HCT116 (cell line): ENCODE measurements around the gene SLC13A3. TPM values are rescaled to one million over a fixed set of nuclear protein-coding genes. Genes with fewer than 3 reads are reported as not detected.

Source experiments
- ATAC-seq: fragments of 200-7000 bp; cut with Tn5 transposase; 2 replicates; pipeline ENCODE4 v1.9.1; 2020; ENCODE audit warnings: mild to moderate bottlenecking, moderate library complexity
- BruUV-seq: library from RNA; stranded (reverse); fragments of 400-500 nt; replicated peaks from 2 replicates; lab custom pipeline; 2021; lab: Mats Ljungman, UMichigan
- CTCF ChIA-PET: fragments of 300-600 bp; sonication (Branson Sonifier 250); formaldehyde crosslinking; loops from one replicate; lab custom pipeline; 2021; ENCODE audit warnings: antibody characterized with exemption; lab: Charles Lee
- POLR2A ChIA-PET: fragments of 300-600, 350-600 bp; sonication (Branson Sonifier 250); formaldehyde crosslinking; loops from one replicate; lab custom pipeline; 2021; ENCODE audit warnings: antibody characterized with exemption; lab: Charles Lee
- RAD21 ChIA-PET, 2 experiments: fragments of 300-600 bp; sonication (Branson Sonifier 250); formaldehyde crosslinking; loops; one replicate each; lab custom pipeline; 2023; ENCODE audit warnings: low total read pairs in 2 of 2; ENCODE audit not compliant: uncharacterized antibody in 2 of 2, unreplicated experiment in 2 of 2, low non-redundant PET in 1 of 2; lab: Charles Lee
- DNase-seq: peaks from one replicate; pipeline ENCODE4 v3.0.0-alpha.2; 2010; ENCODE audit warnings: low read depth, low spot score
- H2AFZ ChIP-seq: fragments of 200-600 bp; shearing (Covaris generic), sonication (generic); 2 replicates; pipeline ENCODE4 v1.6.1; 2017; ENCODE audit warnings: low read depth, mixed run types, mixed read lengths, antibody characterized with exemption, low read length; ENCODE audit not compliant: poor library complexity, severe bottlenecking
- H3K27ac ChIP-seq: 2 replicates; pipeline ENCODE4 v1.5.1; 2012; ENCODE audit warnings: low read depth, low read length
- H3K27me3 ChIP-seq: fragments of 200-600 bp; sonication (generic); 2 replicates; pipeline ENCODE4 v1.6.1; 2016; ENCODE audit warnings: mixed run types, low read length, mixed read lengths; ENCODE audit not compliant: insufficient read depth
- H3K36me3 ChIP-seq, 2 experiments: fragments of 200-500 bp in 1 of 2; fragments of 200-600 bp in 1 of 2; sonication (Bioruptor generic) in 1 of 2; sonication (generic) in 1 of 2; 2 replicates each; pipeline versions ENCODE4 v1.5.1 to v1.6.1; 2014 to 2016; ENCODE audit warnings: low read length in 2 of 2, inconsistent platforms in 1 of 2, mixed read lengths in 1 of 2, mixed run types in 1 of 2; ENCODE audit not compliant: insufficient read depth in 2 of 2, control insufficient read depth in 1 of 2
- H3K4me1 ChIP-seq, 2 experiments: fragments of 200-600 bp in 1 of 2; sonication (generic) in 1 of 2; 2 replicates each; pipeline versions ENCODE4 v1.5.1 to v1.6.1; 2012 to 2017; ENCODE audit warnings: low read length in 2 of 2, inconsistent platforms in 1 of 2, mild to moderate bottlenecking in 1 of 2, mixed read lengths in 1 of 2, mixed run types in 1 of 2, moderate library complexity in 1 of 2; ENCODE audit not compliant: insufficient read depth in 2 of 2, control insufficient read depth in 1 of 2
- H3K4me2 ChIP-seq: fragments of 200-600 bp; sonication (generic); 2 replicates; pipeline ENCODE4 v1.6.1; 2017; ENCODE audit warnings: mixed run types, low read length, mixed read lengths
- H3K4me3 ChIP-seq, 2 experiments: fragments of 200-600 bp in 1 of 2; sonication (generic) in 1 of 2; replicated peaks in 1 of 2; 2 replicates each; pipeline ENCODE4 v1.5.1; 2011 to 2016; ENCODE audit warnings: low read length in 2 of 2, control low read depth in 1 of 2, low read depth in 1 of 2, mild to moderate bottlenecking in 1 of 2, mixed read lengths in 1 of 2, mixed run types in 1 of 2
- H3K79me2 ChIP-seq: fragments of 200-600 bp; sonication (generic); 2 replicates; pipeline ENCODE4 v1.6.1; 2017; ENCODE audit warnings: mild to moderate bottlenecking, mixed run types, low read length, moderate library complexity, mixed read lengths; ENCODE audit not compliant: insufficient read depth
- H3K9ac ChIP-seq: fragments of 200-600 bp; sonication (generic); 2 replicates; pipeline ENCODE4 v1.6.1; 2016; ENCODE audit warnings: low read length, mixed read lengths
- H3K9me2 ChIP-seq: fragments of 200-600 bp; sonication (generic), shearing (Covaris generic); 2 replicates; pipeline ENCODE4 v1.6.1; 2017; ENCODE audit warnings: mixed run types, mild to moderate bottlenecking, moderate library complexity; ENCODE audit not compliant: insufficient read depth
- H3K9me3 ChIP-seq, 2 experiments: fragments of 200-500 bp in 1 of 2; fragments of 200-600 bp in 1 of 2; sonication (Bioruptor generic) in 1 of 2; sonication (generic) in 1 of 2; 2 replicates each; pipeline ENCODE4 v1.6.1; 2014 to 2017; ENCODE audit warnings: low read length in 2 of 2, mixed read lengths in 2 of 2, inconsistent platforms in 1 of 2, low read depth in 1 of 2, mild to moderate bottlenecking in 1 of 2, mixed run types in 1 of 2, moderate library complexity in 1 of 2; ENCODE audit not compliant: control insufficient read depth in 1 of 2, insufficient read depth in 1 of 2
- H4K20me1 ChIP-seq: fragments of 200-600 bp; sonication (generic), shearing (Covaris generic); 2 replicates; pipeline ENCODE4 v1.6.1; 2017; ENCODE audit warnings: mixed run types, mild to moderate bottlenecking, moderate library complexity; ENCODE audit not compliant: insufficient read depth
- ATF3 ChIP-seq: IDR thresholded peaks from 2 replicates; pipeline ENCODE4 v1.6.1; 2012
- EZH2 ChIP-seq: fragments of 200-600 bp; sonication (generic); IDR thresholded peaks from 2 replicates; pipeline ENCODE4 v1.6.1; 2017; ENCODE audit warnings: antibody characterized with exemption, mixed run types
- POLR2AphosphoS5 ChIP-seq: IDR thresholded peaks from 2 replicates; pipeline ENCODE4 v1.6.1; 2011; ENCODE audit warnings: mild to moderate bottlenecking, low read depth, low read length, moderate library complexity
- RAD21 ChIP-seq: IDR thresholded peaks from 2 replicates; pipeline ENCODE4 v1.6.1; 2012; ENCODE audit warnings: low read depth, mild to moderate bottlenecking
- SIN3A ChIP-seq: IDR thresholded peaks from 2 replicates; pipeline ENCODE4 v1.6.1; 2012; ENCODE audit warnings: low read depth
- SRF ChIP-seq: IDR thresholded peaks from 2 replicates; pipeline ENCODE4 v1.6.1; 2012; ENCODE audit warnings: low read depth
- YY1 ChIP-seq: IDR thresholded peaks from 2 replicates; pipeline ENCODE4 v1.6.1; 2011; ENCODE audit warnings: low read length, low read depth, moderate library complexity, mild to moderate bottlenecking; ENCODE audit not compliant: insufficient replicate concordance; ENCODE audit errors: extremely low read depth
- intact Hi-C: fragments of 100-400 bp; cut with micrococcal nuclease; formaldehyde crosslinking; loops from 2 replicates; pipeline ENCODE4 v1.10.0; 2022
- total RNA-seq: library from RNA; stranded (reverse); gene quantifications from one replicate; pipeline ENCODE4 v1.2.1, GENCODE V29; 2021; ENCODE audit not compliant: unreplicated experiment
- TF ChIP-seq, protein P1 (sequence below): IDR thresholded peaks from 2 replicates; pipeline ENCODE4 v1.6.1; 2012
- TF ChIP-seq, protein P2 (sequence below), 3 experiments: fragments of 200-600 bp in 1 of 3; sonication (generic) in 1 of 3; IDR thresholded peaks in 2 of 3; conservative IDR thresholded peaks in 1 of 3; 2 replicates each; pipeline ENCODE4 v1.5.1; 2012 to 2017; ENCODE audit warnings: low read depth in 2 of 3, low read length in 2 of 3, antibody characterized with exemption in 1 of 3, borderline replicate concordance in 1 of 3, control low read depth in 1 of 3, mild to moderate bottlenecking in 1 of 3, mixed read lengths in 1 of 3, mixed run types in 1 of 3, moderate library complexity in 1 of 3; ENCODE audit not compliant: insufficient read depth in 1 of 3
- TF ChIP-seq, protein P3 (sequence below): IDR thresholded peaks from 2 replicates; pipeline ENCODE4 v1.6.1; 2012; ENCODE audit warnings: low read depth

The SLC13A3 gene
- total RNA-seq, 1 experiment from 2014 or later: not detected

DNA sequence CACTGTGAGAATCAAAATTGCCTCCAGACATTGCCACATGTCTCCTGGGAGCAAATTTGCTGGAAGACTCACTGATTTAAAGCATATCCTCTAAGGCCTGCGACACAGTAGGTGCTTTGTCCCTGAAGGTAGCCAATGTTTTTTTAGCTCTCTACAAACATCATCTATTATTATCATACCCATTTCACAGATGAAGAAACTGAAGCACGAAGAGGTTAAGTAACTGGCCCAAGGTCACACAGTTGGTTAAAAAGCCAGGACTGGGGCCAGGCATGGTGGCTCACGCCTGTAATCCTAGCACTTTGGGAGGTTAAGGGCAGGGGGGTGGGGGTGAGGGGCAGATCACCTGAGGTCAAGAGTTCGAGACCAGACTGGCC lies 12.4 kb downstream of the SLC13A3 start:
- Histone ChIP-seq H3K27me3 (no peaks in the 10 kb centered on the region), H3K36me3 (no peaks in the 10 kb centered on the region), H3K4me3 (no peak overlapping the region), H4K20me1 (no peaks in the 10 kb centered on the region), H2AFZ (no peak overlapping the region), H3K4me2 (no peak overlapping the region), H3K9ac (no peak overlapping the region), H3K9me2 (no peaks in the 10 kb centered on the region), H3K79me2 (no peaks in the 10 kb centered on the region), H3K27ac (no peak overlapping the region), H3K9me3 (no peaks in the 10 kb centered on the region), H3K4me1 (no peaks in the 10 kb centered on the region; a peak in 1 of 4 replicates)
- POLR2A ChIA-PET: no interaction called here
- ATAC-seq (no peak), DNase-seq (no peak)
- intact Hi-C loops: no loop called here
- no TSS peak for BruUV-seq
- RAD21 ChIA-PET: no interaction called here
- no peak for TF ChIP-seq EZH2
- CTCF ChIA-PET: interaction anchor here (0.6 kb wide), 1 partner anchor 625 kb away, joined by 3 read pairs; no protein-coding TSS in a partner anchor

GRCh38 chr20:46638134-46638897 lies 12.9 kb downstream of the SLC13A3 start:
- no peak for TF ChIP-seq ATF3
- no peak for TF ChIP-seq EZH2
- TF ChIP-seq RAD21: no peak
- TF ChIP-seq, protein P1, sequence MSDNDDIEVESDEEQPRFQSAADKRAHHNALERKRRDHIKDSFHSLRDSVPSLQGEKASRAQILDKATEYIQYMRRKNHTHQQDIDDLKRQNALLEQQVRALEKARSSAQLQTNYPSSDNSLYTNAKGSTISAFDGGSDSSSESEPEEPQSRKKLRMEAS: no peak
- TF ChIP-seq SRF: no peak
- no peak for TF ChIP-seq YY1
- TF ChIP-seq, protein P2, sequence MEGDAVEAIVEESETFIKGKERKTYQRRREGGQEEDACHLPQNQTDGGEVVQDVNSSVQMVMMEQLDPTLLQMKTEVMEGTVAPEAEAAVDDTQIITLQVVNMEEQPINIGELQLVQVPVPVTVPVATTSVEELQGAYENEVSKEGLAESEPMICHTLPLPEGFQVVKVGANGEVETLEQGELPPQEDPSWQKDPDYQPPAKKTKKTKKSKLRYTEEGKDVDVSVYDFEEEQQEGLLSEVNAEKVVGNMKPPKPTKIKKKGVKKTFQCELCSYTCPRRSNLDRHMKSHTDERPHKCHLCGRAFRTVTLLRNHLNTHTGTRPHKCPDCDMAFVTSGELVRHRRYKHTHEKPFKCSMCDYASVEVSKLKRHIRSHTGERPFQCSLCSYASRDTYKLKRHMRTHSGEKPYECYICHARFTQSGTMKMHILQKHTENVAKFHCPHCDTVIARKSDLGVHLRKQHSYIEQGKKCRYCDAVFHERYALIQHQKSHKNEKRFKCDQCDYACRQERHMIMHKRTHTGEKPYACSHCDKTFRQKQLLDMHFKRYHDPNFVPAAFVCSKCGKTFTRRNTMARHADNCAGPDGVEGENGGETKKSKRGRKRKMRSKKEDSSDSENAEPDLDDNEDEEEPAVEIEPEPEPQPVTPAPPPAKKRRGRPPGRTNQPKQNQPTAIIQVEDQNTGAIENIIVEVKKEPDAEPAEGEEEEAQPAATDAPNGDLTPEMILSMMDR (IDR thresholded peaks at IDR 0.05 in 2 of 3, conservative IDR thresholded peaks at IDR 0.05 in 1 of 3; ENCODE audit: borderline replicate concordance in 1 of 3, insufficient read depth in 1 of 3, low read depth in 2 of 3, low read length in 2 of 3): no peak
- no peak for TF ChIP-seq POLR2AphosphoS5
- no peak for TF ChIP-seq SIN3A
- TF ChIP-seq, protein P3, sequence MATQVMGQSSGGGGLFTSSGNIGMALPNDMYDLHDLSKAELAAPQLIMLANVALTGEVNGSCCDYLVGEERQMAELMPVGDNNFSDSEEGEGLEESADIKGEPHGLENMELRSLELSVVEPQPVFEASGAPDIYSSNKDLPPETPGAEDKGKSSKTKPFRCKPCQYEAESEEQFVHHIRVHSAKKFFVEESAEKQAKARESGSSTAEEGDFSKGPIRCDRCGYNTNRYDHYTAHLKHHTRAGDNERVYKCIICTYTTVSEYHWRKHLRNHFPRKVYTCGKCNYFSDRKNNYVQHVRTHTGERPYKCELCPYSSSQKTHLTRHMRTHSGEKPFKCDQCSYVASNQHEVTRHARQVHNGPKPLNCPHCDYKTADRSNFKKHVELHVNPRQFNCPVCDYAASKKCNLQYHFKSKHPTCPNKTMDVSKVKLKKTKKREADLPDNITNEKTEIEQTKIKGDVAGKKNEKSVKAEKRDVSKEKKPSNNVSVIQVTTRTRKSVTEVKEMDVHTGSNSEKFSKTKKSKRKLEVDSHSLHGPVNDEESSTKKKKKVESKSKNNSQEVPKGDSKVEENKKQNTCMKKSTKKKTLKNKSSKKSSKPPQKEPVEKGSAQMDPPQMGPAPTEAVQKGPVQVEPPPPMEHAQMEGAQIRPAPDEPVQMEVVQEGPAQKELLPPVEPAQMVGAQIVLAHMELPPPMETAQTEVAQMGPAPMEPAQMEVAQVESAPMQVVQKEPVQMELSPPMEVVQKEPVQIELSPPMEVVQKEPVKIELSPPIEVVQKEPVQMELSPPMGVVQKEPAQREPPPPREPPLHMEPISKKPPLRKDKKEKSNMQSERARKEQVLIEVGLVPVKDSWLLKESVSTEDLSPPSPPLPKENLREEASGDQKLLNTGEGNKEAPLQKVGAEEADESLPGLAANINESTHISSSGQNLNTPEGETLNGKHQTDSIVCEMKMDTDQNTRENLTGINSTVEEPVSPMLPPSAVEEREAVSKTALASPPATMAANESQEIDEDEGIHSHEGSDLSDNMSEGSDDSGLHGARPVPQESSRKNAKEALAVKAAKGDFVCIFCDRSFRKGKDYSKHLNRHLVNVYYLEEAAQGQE: no peak
- ChIA-PET RAD21 (no interaction called here), CTCF (no interaction called here), POLR2A (no interaction called here)
- Histone ChIP-seq H3K27ac (no peak overlapping the region), H3K4me3 (no peak overlapping the region), H3K4me1 (no peaks in the 10 kb centered on the region; a peak in 1 of 4 replicates), H3K79me2 (no peaks in the 10 kb centered on the region), H3K9me2 (no peaks in the 10 kb centered on the region), H3K36me3 (no peaks in the 10 kb centered on the region), H3K9ac (no peak overlapping the region), H3K27me3 (no peaks in the 10 kb centered on the region), H4K20me1 (no peaks in the 10 kb centered on the region), H2AFZ (no peak overlapping the region), H3K4me2 (no peak overlapping the region), H3K9me3 (no peaks in the 10 kb centered on the region)
- BruUV-seq: no TSS peak
- no peak for DNase-seq
- no peak for ATAC-seq
- intact Hi-C loops: no loop called here
